Lung (tissue), 12 donors: Measurements from ENCODE around the gene RTN4IP1. TPM values are rescaled to one million over a fixed set of nuclear protein-coding genes. Genes with fewer than 3 reads are reported as not detected.

ENCODE experiments used
- ATAC-seq: fragments of 200-7000 bp; cut with Tn5 transposase; one replicate; pipeline ENCODE4 v1.9.1; 2020; ENCODE audit warnings: moderate number of reproducible peaks; ENCODE audit not compliant: insufficient read depth, low FRiP score
- DNase-seq, 3 donors: peaks; one replicate each; pipeline ENCODE4 v3.0.0-alpha.2; 2013 to 2017
- H3K27ac ChIP-seq, 2 donors: one replicate each; pipeline ENCODE4 v1.5.1; 2013; ENCODE audit warnings: mild to moderate bottlenecking in 2 of 2, moderate library complexity in 2 of 2, control low read depth in 1 of 2, inconsistent platforms in 1 of 2, low read depth in 1 of 2, low read length in 1 of 2
- H3K27me3 ChIP-seq, 3 donors: one replicate each; pipeline ENCODE4 v1.5.1; 2013; ENCODE audit warnings: low read length in 2 of 3; ENCODE audit not compliant: control insufficient read depth in 3 of 3, insufficient read depth in 3 of 3
- H3K36me3 ChIP-seq, 4 donors: one replicate each; pipeline ENCODE4 v1.5.1; 2013; ENCODE audit warnings: low read length in 4 of 4, mild to moderate bottlenecking in 1 of 4, moderate library complexity in 1 of 4; ENCODE audit not compliant: control insufficient read depth in 4 of 4, insufficient read depth in 4 of 4
- H3K4me1 ChIP-seq, 5 donors: one replicate each; pipeline ENCODE4 v1.5.1; 2013; ENCODE audit warnings: low read length in 5 of 5, mild to moderate bottlenecking in 2 of 5, moderate library complexity in 1 of 5; ENCODE audit not compliant: control insufficient read depth in 5 of 5, insufficient read depth in 5 of 5
- H3K4me3 ChIP-seq: one replicate; pipeline ENCODE4 v1.5.1; 2013; ENCODE audit warnings: mild to moderate bottlenecking, control low read depth, moderate library complexity
- H3K9ac ChIP-seq, 2 donors: one replicate each; pipeline ENCODE4 v1.5.1; 2013; ENCODE audit warnings: low read length in 2 of 2, control low read depth in 1 of 2; ENCODE audit not compliant: insufficient read depth in 1 of 2
- H3K9me3 ChIP-seq, 4 donors: one replicate each; pipeline ENCODE4 v1.5.1; 2013; ENCODE audit warnings: low read length in 3 of 4, mild to moderate bottlenecking in 1 of 4, moderate library complexity in 1 of 4; ENCODE audit not compliant: control insufficient read depth in 4 of 4, insufficient read depth in 3 of 4
- CTCF ChIP-seq: IDR thresholded peaks from 2 replicates; pipeline ENCODE4 v1.5.1; 2012; ENCODE audit warnings: mild to moderate bottlenecking; ENCODE audit errors: control extremely low read depth, extremely low read depth
- WGBS, 2 donors: extraction: QIAGEN DNeasy Blood & Tissue Kit; methylation state at CpG; one replicate each; pipeline ENCODE4 v1.1.7; 2013; 5-methylcytosine and 5-hydroxymethylcytosine counted together
- polyA plus RNA-seq, 2 donors: library from polyadenylated mRNA; stranded (reverse); fragments of 200-250 nt; gene quantifications; one replicate each; pipeline ENCODE4 v1.2.1, GENCODE V29; 2013
- total RNA-seq, 2 donors: library from RNA; depleted of rRNA in 1 of 2; stranded (reverse); fragments of >200 nt in 1 of 2; gene quantifications; one replicate each; pipeline ENCODE4 v1.2.1, GENCODE V29; 2014 to 2021
- donor health status: control.
- donor health status: control.
- donor health status: Bipolar disorder and iron deficiency.
- donor health status: healthy.
- donor health status: DM: yes; HTN: yes; CAD: no.

The RTN4IP1 gene
- total and polyA plus RNA-seq, 4 donors = 2.8 to 5.6 (median 4.6) TPM

GRCh38 chr6:106572436-106572835, 56.9 kb downstream of the RTN4IP1 start:
- no peaks in the 10 kb centered on the region for H3K4me1 ChIP-seq
- TF ChIP-seq CTCF = no peak
- ATAC-seq = no peak
- peaks cover 0 to 14% (median 0%) of the 10 kb centered on the region in 4 donors for H3K36me3 ChIP-seq
- H3K27me3 ChIP-seq = no peaks in the 10 kb centered on the region
- no peaks in the 10 kb centered on the region for H3K9me3 ChIP-seq
- no peak overlapping the region for H3K4me3 ChIP-seq
- H3K27ac ChIP-seq = no peak overlapping the region
- H3K9ac ChIP-seq = no peak overlapping the region
- 72 to 90% methylated on average over 5 of the region's 5 CpGs for WGBS, 2 donors
- DNase-seq = no peak

GRCh38 chr6:106569428-106569827, 59.9 kb downstream of the RTN4IP1 start:
- Histone ChIP-seq H3K9ac (no peak overlapping the region), H3K27ac (no peak overlapping the region), H3K4me1 (no peaks in the 10 kb centered on the region), H3K27me3 (no peaks in the 10 kb centered on the region), H3K4me3 (no peak overlapping the region), H3K9me3 (no peaks in the 10 kb centered on the region), H3K36me3 (peaks cover 0 to 15% (median 2%) of the 10 kb centered on the region in 4 donors)
- no peak for ATAC-seq
- WGBS, 2 donors = 83 to 100% methylated on average over 4 of the region's 4 CpGs
- TF ChIP-seq CTCF = no peak
- no peak for DNase-seq

- Histone ChIP-seq H3K9me3 (no peaks in the 10 kb centered on the region), H3K27ac (no peak overlapping the region), H3K27me3 (no peaks in the 10 kb centered on the region), H3K9ac (no peak overlapping the region), H3K4me3 (no peak overlapping the region), H3K4me1 (no peaks in the 10 kb centered on the region), H3K36me3 (peaks cover 0 to 15% (median 2%) of the 10 kb centered on the region in 4 donors)
- 92 to 96% methylated on average over 2 of the region's 2 CpGs for WGBS, 2 donors
- ATAC-seq = no peak
- DNase-seq = no peak
- TF ChIP-seq CTCF = no peak
Observed at GRCh38 chr6:106568530-106568929, 60.8 kb downstream of the RTN4IP1 start.

- Histone ChIP-seq H3K36me3 (peaks cover 0 to 4% (median 2%) of the 10 kb centered on the region in 4 donors), H3K9ac (no peak overlapping the region), H3K9me3 (no peaks in the 10 kb centered on the region), H3K27me3 (no peaks in the 10 kb centered on the region), H3K27ac (no peak overlapping the region), H3K4me3 (no peak overlapping the region), H3K4me1 (no peaks in the 10 kb centered on the region)
- no peak for TF ChIP-seq CTCF
- ATAC-seq (no peak), DNase-seq (no peak)
- WGBS, 2 donors = 69 to 87% methylated on average over 4 of the region's 4 CpGs
Observed at GRCh38 chr6:106564476-106564875, 64.8 kb downstream of the RTN4IP1 start.
